ENCODE results near the gene OSR1. TPM values are rescaled to one million over a fixed set of nuclear protein-coding genes. Genes with fewer than 3 reads are reported as not detected.
A peak's percentile ranks its signal among the peaks of the same experiment; 100 is the strongest.

The OSR1 gene
- total RNA-seq, 4 donors from 2014 or later: 0.80 to 4.3 (median 3.3) TPM

- H3K4me1 ChIP-seq: peaks cover 16 to 39% of the 10 kb centered on the region in 2 donors
- H3K36me3 ChIP-seq: no peaks in the 10 kb centered on the region
- H3K27ac ChIP-seq: no peak overlapping the region
- no peaks in the 10 kb centered on the region for H3K9me3 ChIP-seq
- peak overlapping the region in 3 of 4 donors; percentile 58 to 92 (median 62) for H3K4me3 ChIP-seq
- no peak for TF ChIP-seq CTCF (IDR thresholded peaks at IDR 0.05 in 4 of 5, conservative IDR thresholded peaks at IDR 0.05 in 1 of 5)
- TF ChIP-seq POLR2A (IDR thresholded peaks at IDR 0.05): no peak
- peaks cover 0 to 36% (median 32%) of the 10 kb centered on the region in 3 donors for H3K27me3 ChIP-seq
- in situ Hi-C loops (cut with MboI; ENCODE audit: low sequenced_read_pairs in 4 of 4): loop anchor here (10.0 to 25.0 kb wide), 8 partner anchors 366 to 974 kb away; no protein-coding TSS in a partner anchor
- no peak for DNase-seq
- ATAC-seq: no peak
- intact Hi-C loops (cut with DNase I; ENCODE audit: low total_unique reads): loop anchor here (5.0 kb wide), 2 partner anchors 501 to 839 kb away; no protein-coding TSS in a partner anchor
These were observed 2.5 kb upstream of the OSR1 start for GRCh38 chr2:19360966-19361321.

- no peak overlapping the region for H3K27ac ChIP-seq
- no peak for DNase-seq
These were observed 2.0 kb upstream of the OSR1 start for GRCh38 chr2:19360266-19360965.

DNA sequence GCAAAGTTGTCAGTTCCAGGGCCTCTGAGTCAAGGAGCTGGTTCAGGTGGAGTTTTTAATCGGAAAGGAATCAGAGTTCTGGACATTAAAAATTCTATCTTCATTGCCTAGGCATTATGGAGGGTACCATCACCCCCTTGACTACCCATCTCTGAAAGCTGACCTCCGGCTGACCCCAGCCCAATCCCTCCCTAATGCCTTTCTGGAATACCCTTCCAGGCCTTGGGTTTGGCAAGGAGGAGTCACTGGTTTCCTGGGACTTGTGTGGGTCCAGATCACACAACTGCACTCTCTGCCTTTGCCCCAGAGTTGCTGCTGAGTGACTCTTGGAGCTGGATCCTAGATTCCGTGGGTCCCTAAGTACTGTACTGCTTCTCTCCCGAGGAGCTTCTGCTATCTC is 1.0 kb upstream of the OSR1 start:
- Histone ChIP-seq H3K27me3 (peaks cover 0 to 36% (median 35%) of the 10 kb centered on the region in 3 donors), H3K36me3 (no peaks in the 10 kb centered on the region), H3K27ac (peak overlapping the region in 1 of 4 donors; percentile 62), H3K4me3 (no peak overlapping the region), H3K4me1 (peaks cover 20 to 39% of the 10 kb centered on the region in 2 donors), H3K9me3 (no peaks in the 10 kb centered on the region)
- in situ Hi-C loops (cut with MboI; ENCODE audit: low sequenced_read_pairs in 4 of 4) (loop anchor here (10.0 to 25.0 kb wide), 5 partner anchors 372 to 972 kb away; no protein-coding TSS in a partner anchor), intact Hi-C loops (cut with DNase I; ENCODE audit: low total_unique reads) (no loop called here)
- ATAC-seq: no peak
- TF ChIP-seq CTCF (IDR thresholded peaks at IDR 0.05 in 4 of 5, conservative IDR thresholded peaks at IDR 0.05 in 1 of 5) (no peak), POLR2A (IDR thresholded peaks at IDR 0.05) (no peak)
- DNase-seq: no peak

More at GRCh38 chr2:19360266-19360965, 2.0 kb upstream of the OSR1 start:
- intact Hi-C loops (cut with DNase I; ENCODE audit: low total_unique reads): loop anchor here (5.0 kb wide), 2 partner anchors 502 to 838 kb away; no protein-coding TSS in a partner anchor
- Histone ChIP-seq H3K9me3 (no peaks in the 10 kb centered on the region), H3K36me3 (no peaks in the 10 kb centered on the region), H3K27me3 (peaks cover 0 to 36% (median 35%) of the 10 kb centered on the region in 3 donors), H3K4me1 (peaks cover 16 to 39% of the 10 kb centered on the region in 2 donors), H3K4me3 (no peak overlapping the region)
- no peak for ATAC-seq
- in situ Hi-C loops (cut with MboI; ENCODE audit: low sequenced_read_pairs in 4 of 4): loop anchor here (10.0 to 25.0 kb wide), 8 partner anchors 366 to 973 kb away; no protein-coding TSS in a partner anchor
- no peak for TF ChIP-seq CTCF (IDR thresholded peaks at IDR 0.05 in 4 of 5, conservative IDR thresholded peaks at IDR 0.05 in 1 of 5)
- TF ChIP-seq POLR2A (IDR thresholded peaks at IDR 0.05): no peak

GRCh38 chr2:19359021-19359357 is 566 bp upstream of the OSR1 start:
- in situ Hi-C loops (cut with MboI; ENCODE audit: low sequenced_read_pairs in 4 of 4): loop anchor here (10.0 to 25.0 kb wide), 5 partner anchors 372 to 972 kb away; no protein-coding TSS in a partner anchor
- ATAC-seq: no peak
- no peaks in the 10 kb centered on the region for H3K9me3 ChIP-seq
- H3K4me1 ChIP-seq: peaks cover 20 to 39% of the 10 kb centered on the region in 2 donors
- peak overlapping the region; percentile 71 to 88 (median 74) for H3K4me3 ChIP-seq
- H3K27me3 ChIP-seq: peaks cover 0 to 36% (median 35%) of the 10 kb centered on the region in 3 donors
- no peak for DNase-seq
- intact Hi-C loops (cut with DNase I; ENCODE audit: low total_unique reads): no loop called here
- TF ChIP-seq CTCF (IDR thresholded peaks at IDR 0.05 in 4 of 5, conservative IDR thresholded peaks at IDR 0.05 in 1 of 5): no peak
- no peak for TF ChIP-seq POLR2A (IDR thresholded peaks at IDR 0.05)
- peak overlapping the region; percentile 54 to 74 (median 64) for H3K27ac ChIP-seq
- no peaks in the 10 kb centered on the region for H3K36me3 ChIP-seq

Measured in gastrocnemius medialis (tissue), 4 donors.